SW 1271 (cell line): ENCODE data around the gene NRROS.
A peak's percentile ranks its signal among the peaks of the same experiment; 100 is the strongest.
"Not testable (repeated sequence)": the region's sequence is repeated elsewhere in the genome, so short reads cannot be mapped to it uniquely, and the experiment has no call there.

Experiments used
- DNase-seq, 2 experiments: peaks; one replicate each; lab custom pipeline; 2025; lab: John Stamatoyannopoulos, UW

NRROS gene

DNA sequence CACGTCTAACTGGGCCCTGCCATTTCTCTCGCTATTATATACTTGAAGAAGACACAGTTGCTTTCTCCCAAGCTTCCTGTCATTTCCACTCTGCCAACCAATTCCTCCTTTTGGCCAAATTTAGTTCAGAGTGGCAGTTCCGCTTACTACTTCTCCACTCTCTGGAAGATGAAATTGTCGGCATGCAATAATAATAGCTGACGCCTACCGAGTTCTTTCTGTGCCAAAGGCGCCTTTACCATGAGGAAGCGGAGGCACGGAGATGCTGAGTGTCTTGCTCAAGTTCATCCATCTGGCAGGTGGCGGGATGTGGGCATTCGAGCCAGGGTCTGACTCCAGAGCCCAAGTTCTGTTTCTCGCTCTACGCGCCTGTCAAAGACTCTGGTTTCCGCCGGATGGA, 14.6 kb upstream of the NRROS start:
- DNase-seq: no peak

GRCh38 chr3:196625331-196625730, 14.2 kb upstream of the NRROS start:
- DNase-seq: no peak

DNA sequence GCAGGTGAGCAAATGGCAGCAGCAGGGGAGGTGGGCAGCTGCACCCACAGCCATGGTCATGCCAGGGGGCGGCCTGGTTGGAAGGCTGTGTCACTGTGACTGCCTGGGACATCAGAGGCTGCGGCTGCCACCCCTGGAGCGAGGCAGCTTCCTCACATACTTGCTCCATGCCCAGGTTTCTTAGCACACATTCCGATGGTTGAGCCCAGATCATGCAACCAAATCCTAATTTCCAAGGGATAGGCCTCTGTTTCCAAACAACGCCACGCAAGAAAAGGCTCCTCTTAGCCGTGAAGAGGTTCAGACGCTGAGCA, 11.6 kb upstream of the NRROS start:
- no peak for DNase-seq

- DNase-seq: no peak
These were observed 10.3 kb upstream of the NRROS start for GRCh38 chr3:196629228-196629627.

DNA sequence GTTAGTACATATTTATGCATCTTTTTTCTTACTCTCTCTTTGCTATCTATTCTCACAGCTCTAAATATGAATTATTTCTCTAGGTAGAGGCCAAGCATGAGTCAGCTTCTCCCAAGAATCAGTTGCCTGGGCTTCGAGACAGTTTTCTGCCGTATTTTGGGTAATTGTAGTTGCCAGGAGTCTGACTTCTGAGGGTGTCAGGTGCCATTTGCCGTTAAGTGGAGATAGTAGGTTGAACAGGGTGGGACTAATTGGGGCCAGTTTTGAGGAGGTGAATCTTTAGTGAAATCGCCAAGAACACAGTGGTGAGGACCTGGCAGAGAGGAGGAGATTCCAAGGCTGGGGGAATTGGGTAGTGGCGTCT, 7.8 kb upstream of the NRROS start:
- no peak for DNase-seq

DNA sequence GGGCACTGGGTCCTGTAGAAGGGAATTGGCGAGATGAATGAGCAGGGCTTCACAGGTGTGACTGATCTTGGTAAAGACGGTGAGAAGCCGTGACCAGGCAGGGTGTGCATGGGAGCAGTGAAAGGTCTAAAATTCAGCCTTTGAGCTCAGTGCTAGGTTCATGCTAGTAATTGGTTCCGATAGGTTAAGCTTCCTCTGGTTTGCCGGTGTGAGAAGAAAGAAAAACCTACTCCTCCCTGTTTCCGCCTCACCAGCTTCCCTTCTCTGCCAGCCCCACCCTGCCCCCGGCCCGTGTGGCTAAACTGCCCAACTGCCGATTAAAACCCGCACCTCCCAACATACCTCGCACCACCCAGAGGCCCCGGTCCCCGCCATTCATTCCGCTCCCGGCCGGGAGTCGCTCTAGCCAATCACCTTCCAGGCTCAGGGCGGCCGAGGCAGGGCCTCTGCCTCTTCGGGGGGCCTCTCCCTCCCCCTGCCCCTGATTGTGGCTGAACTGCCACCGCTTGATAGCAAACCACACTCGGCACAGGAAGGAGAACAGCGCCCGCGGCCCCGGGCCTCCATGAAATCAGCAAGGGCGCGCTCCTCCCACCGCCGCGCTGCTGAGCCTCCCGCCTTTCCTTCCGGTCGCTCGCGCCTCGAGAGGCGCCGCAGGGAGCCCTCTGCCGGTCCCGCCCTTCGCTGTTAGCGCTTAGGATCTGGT, 7.3 kb upstream of the NRROS start:
- DNase-seq: peak; percentile 66 to 80

- no peak for DNase-seq
These were observed 5.8 kb upstream of the NRROS start for GRCh38 chr3:196633555-196634151.

- DNase-seq: no peak
These were observed 5.3 kb upstream of the NRROS start for GRCh38 chr3:196634224-196634623.

DNA sequence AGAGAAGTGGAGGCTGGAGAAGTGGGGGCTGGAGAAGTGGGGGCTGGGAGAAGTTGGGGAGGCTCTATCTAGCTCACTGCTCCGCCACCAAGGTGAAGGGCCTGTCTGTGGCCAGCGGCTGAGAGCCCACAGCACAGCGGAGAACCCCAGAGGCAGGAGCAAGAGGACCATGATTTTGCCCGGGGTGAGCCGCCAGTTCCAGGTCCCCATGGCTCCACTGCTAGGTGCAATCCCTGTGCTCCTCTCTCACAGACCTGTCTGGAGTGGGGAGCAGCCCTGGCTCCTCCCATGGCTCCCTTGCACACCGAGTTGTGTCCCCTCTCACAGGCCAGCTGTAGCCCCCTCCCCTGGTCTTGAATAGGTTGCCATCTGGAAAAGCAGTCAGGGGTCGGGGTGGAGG, 4.7 kb upstream of the NRROS start:
- DNase-seq: no peak

DNA sequence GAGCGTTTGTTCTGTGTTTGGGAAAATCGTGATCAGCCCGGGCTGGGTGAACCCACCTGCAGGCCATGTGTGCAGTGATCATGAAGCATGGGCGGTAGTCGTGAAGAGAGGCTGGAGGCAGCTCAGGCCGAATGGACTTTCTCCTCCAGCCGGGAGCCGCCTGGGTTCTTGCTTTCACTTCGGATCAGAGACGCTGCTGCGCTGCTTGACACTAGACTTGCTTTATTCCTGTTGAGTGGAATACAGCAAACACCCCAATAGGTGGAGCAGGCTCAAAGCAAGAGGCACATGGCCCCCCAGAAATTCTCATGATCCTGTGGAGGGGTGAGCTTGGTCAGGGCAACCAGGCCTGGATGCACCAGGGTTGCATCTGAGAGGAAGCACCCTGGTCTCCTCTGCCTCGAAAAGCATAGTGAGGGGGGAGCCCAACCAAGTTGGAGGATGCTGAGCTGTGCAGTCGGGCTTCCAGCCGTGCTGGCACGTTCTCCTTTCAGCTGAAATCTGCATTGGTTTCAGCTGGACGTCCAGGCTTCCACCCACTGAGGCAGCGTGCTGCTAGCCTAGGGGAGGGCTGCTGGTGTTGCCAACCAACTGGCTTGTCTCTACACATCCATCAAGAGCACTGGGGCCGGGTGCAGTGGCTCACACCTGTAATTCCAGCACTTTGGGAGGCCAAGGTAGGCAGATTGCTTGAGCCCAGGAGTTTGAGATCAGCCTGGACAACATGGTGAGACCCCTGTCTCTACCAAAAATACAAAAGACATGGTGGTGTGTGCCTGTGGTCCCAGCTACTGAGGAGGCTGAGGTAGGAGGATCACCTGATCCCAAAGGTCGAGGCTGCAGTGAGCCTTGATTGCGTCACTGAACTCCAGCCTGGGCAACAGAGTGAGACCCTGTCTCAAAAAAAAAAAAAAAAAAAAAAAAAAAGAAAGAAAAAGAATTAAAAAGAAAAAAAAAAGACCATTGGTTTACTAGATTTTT, 2.8 kb upstream of the NRROS start:
- no peak for DNase-seq

DNA sequence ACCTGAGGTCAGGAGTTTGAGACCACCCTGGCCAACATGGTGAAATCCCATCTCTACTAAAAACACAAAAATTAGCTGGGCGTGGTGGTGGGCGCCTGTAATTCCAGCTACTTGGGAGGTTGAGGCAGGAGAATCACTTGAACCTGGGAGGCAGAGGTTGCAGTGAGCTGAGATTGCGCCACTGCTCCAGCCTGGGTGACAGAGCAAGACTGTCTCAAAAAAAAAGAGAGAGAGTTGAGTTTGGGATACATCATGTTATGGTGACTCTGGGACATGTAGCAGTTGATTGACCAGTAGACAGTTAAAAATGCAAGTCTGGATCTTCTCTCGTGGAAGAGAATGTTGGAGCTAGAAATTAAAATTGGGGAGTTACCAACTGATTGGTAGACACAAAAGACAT, 1.6 kb upstream of the NRROS start:
- not testable (repeated sequence) for DNase-seq

DNA sequence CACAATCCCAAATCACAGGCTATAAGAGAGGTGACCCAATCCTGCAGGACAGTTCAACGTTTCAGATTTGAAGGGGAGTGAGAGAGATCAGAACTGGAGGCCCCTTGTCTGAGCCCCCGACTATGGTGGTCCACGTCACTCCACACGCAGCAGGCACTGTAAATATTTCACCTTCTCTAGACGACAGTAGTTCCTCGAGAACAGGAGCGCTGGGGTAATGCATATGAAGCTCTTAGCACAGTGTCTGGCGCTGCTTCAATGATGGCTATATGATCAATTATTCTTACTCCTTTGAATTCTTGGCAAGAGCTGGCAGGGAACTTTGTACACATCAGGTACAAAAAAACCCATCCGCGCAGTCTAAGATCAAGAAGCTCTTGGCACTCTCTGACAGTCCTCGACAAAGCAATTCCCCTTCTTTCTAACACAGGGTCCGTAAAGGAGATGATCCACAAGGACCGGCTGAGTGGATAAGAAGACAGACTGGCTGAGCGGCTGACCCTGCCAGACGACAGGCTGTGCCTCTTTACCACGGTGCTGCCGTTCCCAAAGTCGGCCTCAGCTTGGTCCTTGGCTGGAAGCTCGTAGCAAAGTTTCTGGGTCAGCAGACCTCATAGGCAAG, 522 bp upstream of the NRROS start:
- DNase-seq: no peak

DNA sequence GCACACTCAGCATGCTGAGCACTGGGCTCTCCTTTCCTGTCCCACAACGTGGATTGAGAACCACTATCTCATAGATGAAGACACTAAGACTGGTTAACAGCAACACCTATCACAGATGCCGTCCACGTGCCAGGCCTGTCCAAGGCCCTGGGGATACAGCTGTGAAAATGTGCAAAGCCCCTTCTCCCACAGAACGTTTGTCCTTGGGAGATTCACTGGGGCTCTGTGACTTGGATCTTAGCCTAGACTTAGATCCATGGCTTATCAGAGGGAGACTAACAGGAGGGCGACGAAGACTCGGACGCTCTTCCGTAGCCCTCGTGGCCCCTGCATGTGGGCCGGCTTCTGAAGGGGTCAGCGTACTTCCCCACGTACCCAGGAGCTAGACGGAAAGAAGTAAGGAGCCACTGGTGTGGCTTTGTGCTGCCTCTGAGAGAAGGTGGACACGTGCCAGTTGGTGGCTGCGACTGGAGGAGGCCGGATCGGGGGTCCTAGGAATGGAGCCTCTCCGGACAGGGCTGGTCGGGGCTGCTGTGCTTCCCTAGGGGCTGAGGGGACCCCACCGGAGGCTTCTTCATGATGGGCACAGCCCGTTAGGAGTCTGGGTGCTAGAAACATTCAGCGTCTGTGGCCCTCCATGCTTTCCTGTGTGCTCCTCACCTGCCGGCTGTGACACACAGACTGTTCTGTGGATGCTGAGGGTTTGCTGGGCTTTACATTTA, 964 bp downstream of the NRROS start:
- no peak for DNase-seq

GRCh38 chr3:196641333-196642054, 2.0 kb downstream of the NRROS start:
- DNase-seq: no peak

DNA sequence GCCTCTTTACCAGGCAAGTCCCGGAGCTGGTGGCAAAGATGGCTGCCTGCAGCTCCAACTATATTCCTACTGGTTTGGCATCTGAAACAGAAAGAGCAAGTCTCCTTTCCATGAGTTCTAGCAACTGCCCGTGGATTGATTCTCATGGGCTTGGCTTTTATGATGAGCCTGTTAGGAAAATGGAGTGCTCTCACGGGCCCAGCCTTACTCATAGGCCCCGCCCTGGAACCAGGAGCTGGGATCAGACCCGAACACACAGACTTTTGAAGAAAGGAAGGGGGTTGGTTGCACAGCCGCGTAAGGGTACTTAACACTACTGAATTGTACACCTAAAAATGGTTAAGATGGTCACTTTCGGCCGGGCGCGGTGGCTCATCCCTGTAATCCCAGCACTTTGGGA, 2.9 kb downstream of the NRROS start:
- no peak for DNase-seq

GRCh38 chr3:196643201-196643749, 3.8 kb downstream of the NRROS start:
- no peak for DNase-seq

DNA sequence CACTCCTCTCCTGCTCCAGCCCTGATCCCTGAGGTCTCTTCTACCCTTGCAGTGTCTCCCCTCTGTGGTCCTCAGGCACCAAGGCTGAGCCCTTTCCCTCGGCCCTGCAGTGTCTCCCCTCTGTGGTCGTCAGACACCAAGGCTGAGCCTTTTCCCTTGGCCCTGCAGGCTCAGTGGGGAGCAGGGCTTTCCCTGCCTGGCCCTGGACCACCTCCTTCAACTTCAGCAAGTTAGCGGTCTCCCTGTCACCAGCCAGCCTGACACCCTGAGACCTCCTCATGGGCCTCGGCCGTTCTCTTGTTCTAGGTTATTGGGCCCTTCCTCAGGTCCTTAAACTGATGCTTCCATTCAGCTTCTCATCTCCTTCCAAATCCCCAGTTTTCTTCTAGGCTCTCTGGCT, 4.3 kb downstream of the NRROS start:
- no peak for DNase-seq

- no peak for DNase-seq
These were observed 5.6 kb downstream of the NRROS start for GRCh38 chr3:196645096-196645495.

DNA sequence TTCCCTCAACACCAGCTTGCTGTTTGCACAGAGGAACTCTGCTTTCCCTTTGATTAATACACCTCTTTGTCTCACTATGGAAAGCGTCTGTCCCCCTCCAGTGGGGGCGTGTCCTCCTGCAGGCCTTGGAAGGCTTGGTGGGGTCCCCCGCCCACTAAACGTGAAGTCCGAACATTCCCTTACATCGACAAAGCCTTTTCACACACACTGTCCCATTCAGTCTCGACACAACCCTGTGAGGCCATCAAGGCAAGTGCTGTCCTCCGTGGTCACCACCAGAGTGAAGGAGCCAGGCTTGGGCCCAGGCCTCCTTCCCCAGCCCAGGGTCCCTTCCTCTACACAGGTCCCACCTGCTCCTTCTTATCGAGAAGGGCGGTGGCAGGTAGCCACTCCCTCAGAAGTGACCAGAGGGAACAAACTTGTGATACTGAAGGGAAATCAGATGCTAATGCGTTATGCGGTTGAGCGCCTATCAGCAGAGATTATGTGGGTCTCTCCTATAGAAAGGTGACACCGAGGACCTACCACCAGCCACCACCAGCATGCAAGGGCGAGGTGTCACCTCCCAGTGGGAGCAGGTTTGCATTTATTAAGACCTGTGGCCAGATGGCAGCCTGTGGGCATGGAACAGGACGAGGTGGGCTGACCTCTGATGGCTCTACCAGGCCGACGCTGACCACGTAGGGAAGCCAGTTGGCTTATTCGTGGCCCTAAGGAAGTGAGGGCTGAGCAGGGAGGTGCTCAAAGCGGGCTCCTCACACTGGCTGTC, 6.6 kb downstream of the NRROS start:
- no peak for DNase-seq

DNA sequence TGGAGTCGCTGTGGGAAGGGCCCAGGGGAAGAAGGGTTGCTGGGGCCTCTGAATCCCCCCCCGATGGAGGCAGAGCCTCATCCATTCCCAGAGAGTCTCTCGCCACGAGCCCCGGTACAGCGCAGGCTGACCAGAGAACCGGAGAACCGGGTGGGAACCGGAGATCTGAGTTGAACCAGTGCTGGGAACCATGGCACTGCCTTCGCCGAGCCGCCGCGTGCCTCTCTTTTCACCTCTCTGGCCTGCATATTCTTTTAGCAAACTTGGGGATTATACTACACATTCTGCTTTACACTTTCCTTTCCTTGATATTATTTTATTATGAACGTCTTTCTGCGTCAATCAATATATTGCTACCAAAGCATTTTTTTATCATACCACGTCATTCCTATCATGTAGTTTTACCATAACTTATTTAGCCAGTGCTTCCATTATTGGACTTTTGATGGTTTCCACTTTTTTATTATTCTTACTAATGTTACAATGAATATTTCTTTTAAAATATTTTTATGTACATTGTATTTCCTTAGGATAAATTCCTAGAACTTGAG, 7.2 kb downstream of the NRROS start:
- DNase-seq: no peak
